Nephron progenitor cell (in vitro differentiated cells): ENCODE measurements around the gene MAPRE2.

Experiments
- DNase-seq: peaks from one replicate; pipeline ENCODE4 v3.0.0; 2021
- H3K27ac Mint-ChIP-seq: 2 replicates; pipeline ENCODE4 v1.8.0; 2021; ENCODE audit warnings: mild to moderate bottlenecking, moderate library complexity, mixed read lengths
- H3K27me3 Mint-ChIP-seq: 2 replicates; pipeline ENCODE4 v1.8.0; 2021; ENCODE audit warnings: mild to moderate bottlenecking, low read depth, mixed read lengths; ENCODE audit not compliant: poor library complexity
- H3K36me3 Mint-ChIP-seq: 2 replicates; pipeline ENCODE4 v1.8.0; 2021; ENCODE audit warnings: low read depth, mixed read lengths
- H3K4me1 Mint-ChIP-seq: 2 replicates; pipeline ENCODE4 v1.8.0; 2021; ENCODE audit warnings: mixed read lengths
- H3K4me3 Mint-ChIP-seq: 2 replicates; pipeline ENCODE4 v1.8.0; 2021; ENCODE audit warnings: mild to moderate bottlenecking, moderate library complexity, mixed read lengths
- H3K9me3 Mint-ChIP-seq: 2 replicates; pipeline ENCODE4 v1.8.0; 2021; ENCODE audit warnings: mild to moderate bottlenecking, moderate library complexity, mixed read lengths
- CTCF ChIP-seq: fragments of 200-600 bp; sonication (generic); IDR thresholded peaks from 2 replicates; pipeline ENCODE4 v1.5.0; 2021; ENCODE audit warnings: antibody characterized with exemption

MAPRE2 gene

GRCh38 chr18:35029103-35029502 is 12.1 kb upstream of the MAPRE2 start:
- TF ChIP-seq CTCF, result no peak
- no peaks in the 10 kb centered on the region for H3K9me3 Mint-ChIP-seq
- no peak overlapping the region for H3K27ac Mint-ChIP-seq
- no peaks in the 10 kb centered on the region for H3K36me3 Mint-ChIP-seq
- H3K27me3 Mint-ChIP-seq, result peaks cover 9% of the 10 kb centered on the region
- peaks cover 19% of the 10 kb centered on the region for H3K4me1 Mint-ChIP-seq
- no peak for DNase-seq
- H3K4me3 Mint-ChIP-seq, result no peak overlapping the region

- no peak for DNase-seq
- H3K36me3 Mint-ChIP-seq, result no peaks in the 10 kb centered on the region
- H3K27ac Mint-ChIP-seq, result no peak overlapping the region
- H3K27me3 Mint-ChIP-seq, result peaks cover 9% of the 10 kb centered on the region
- no peak overlapping the region for H3K4me3 Mint-ChIP-seq
- no peaks in the 10 kb centered on the region for H3K9me3 Mint-ChIP-seq
- H3K4me1 Mint-ChIP-seq, result peaks cover 19% of the 10 kb centered on the region
- TF ChIP-seq CTCF, result no peak
These were observed 11.4 kb upstream of the MAPRE2 start for GRCh38 chr18:35029770-35030169.

- Mint-ChIP-seq H3K4me1 (peaks cover 19% of the 10 kb centered on the region), H3K36me3 (no peaks in the 10 kb centered on the region), H3K9me3 (peaks cover 1% of the 10 kb centered on the region), H3K27me3 (peaks cover 9% of the 10 kb centered on the region), H3K4me3 (no peak overlapping the region), H3K27ac (no peak overlapping the region)
- TF ChIP-seq CTCF, result no peak
- no peak for DNase-seq
These were observed 10.8 kb upstream of the MAPRE2 start for GRCh38 chr18:35030277-35030989.

- no peak overlapping the region for H3K4me3 Mint-ChIP-seq
- H3K36me3 Mint-ChIP-seq, result peaks cover 3% of the 10 kb centered on the region
- peaks cover 10% of the 10 kb centered on the region for H3K9me3 Mint-ChIP-seq
These were observed 9.1 kb upstream of the MAPRE2 start for GRCh38 chr18:35032113-35032512.

GRCh38 chr18:35038029-35038428 is 3.2 kb upstream of the MAPRE2 start:
- H3K27me3 Mint-ChIP-seq, result no peaks in the 10 kb centered on the region
- no peak overlapping the region for H3K27ac Mint-ChIP-seq
- H3K4me1 Mint-ChIP-seq, result peaks cover 61% of the 10 kb centered on the region
- no peak for DNase-seq
- peaks cover 3% of the 10 kb centered on the region for H3K36me3 Mint-ChIP-seq
- no peak overlapping the region for H3K4me3 Mint-ChIP-seq
- H3K9me3 Mint-ChIP-seq, result peaks cover 10% of the 10 kb centered on the region
- no peak for TF ChIP-seq CTCF

More at GRCh38 chr18:35032113-35032512, 9.1 kb upstream of the MAPRE2 start:
- DNase-seq, result no peak
- Mint-ChIP-seq H3K4me1 (peaks cover 23% of the 10 kb centered on the region), H3K27me3 (peaks cover 7% of the 10 kb centered on the region), H3K27ac (no peak overlapping the region)
- TF ChIP-seq CTCF, result no peak

GRCh38 chr18:35038881-35039491 is 2.2 kb upstream of the MAPRE2 start:
- no peak for DNase-seq
- Mint-ChIP-seq H3K4me1 (peaks cover 71% of the 10 kb centered on the region), H3K9me3 (peaks cover 10% of the 10 kb centered on the region), H3K36me3 (peaks cover 3% of the 10 kb centered on the region), H3K27ac (peak overlapping the region; percentile 47), H3K4me3 (no peak overlapping the region), H3K27me3 (no peaks in the 10 kb centered on the region)
- TF ChIP-seq CTCF, result no peak
